SH-SY5Y (cell line): ENCODE measurements around the gene CCNA2.

Experiments
- GATA2 ChIP-seq: IDR thresholded peaks from 2 replicates; pipeline ENCODE4 v1.6.1; 2011; ENCODE audit warnings: mild to moderate bottlenecking, low read depth, low read length
- GATA3 ChIP-seq: IDR thresholded peaks from 2 replicates; pipeline ENCODE4 v1.6.1; 2011; ENCODE audit warnings: low read depth, mild to moderate bottlenecking, low read length, moderate library complexity

DNA sequence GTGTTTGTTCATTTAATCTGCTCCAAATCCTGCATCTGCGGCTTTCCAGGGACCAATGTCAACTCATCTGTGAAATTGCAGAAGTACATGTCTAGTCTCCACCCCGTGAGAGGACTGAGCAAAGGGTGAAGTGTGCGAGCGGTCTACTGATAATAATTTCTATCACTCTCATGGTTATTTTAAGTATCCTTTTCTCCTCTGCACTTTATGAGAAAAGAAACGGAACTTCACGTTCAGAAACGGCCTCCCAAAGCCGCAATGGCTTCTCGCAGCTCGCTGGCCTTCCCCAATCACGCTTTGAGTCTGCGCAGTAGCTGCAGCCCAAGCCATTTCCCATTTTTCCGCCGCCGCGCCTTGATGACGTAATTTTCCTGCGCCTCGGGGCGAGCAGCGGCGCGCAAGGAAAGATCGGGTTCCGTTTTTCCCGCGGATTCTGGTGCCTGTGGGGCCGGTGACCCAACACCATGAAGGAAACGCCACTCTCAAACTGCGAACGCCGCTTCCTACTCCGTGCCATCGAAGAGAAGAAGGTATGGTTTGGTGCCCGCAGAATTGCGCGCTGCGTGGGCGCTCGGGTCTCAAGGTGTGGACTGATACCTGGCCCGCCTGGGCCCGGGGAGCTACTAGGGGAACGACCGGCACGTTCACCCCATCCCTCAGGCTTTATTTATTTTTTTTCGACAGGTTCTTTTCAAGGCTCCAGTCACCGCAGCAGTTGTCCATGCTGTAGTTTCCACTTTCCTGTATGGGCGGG is 22.5 kb downstream of the CCNA2 start, which contains the start of gene EXOSC9:
- TF ChIP-seq GATA3 (no peak), GATA2 (no peak; the same call in 1 of the 2 replicates)
